ENCODE data around the gene ACTN1.

The ACTN1 gene

DNA sequence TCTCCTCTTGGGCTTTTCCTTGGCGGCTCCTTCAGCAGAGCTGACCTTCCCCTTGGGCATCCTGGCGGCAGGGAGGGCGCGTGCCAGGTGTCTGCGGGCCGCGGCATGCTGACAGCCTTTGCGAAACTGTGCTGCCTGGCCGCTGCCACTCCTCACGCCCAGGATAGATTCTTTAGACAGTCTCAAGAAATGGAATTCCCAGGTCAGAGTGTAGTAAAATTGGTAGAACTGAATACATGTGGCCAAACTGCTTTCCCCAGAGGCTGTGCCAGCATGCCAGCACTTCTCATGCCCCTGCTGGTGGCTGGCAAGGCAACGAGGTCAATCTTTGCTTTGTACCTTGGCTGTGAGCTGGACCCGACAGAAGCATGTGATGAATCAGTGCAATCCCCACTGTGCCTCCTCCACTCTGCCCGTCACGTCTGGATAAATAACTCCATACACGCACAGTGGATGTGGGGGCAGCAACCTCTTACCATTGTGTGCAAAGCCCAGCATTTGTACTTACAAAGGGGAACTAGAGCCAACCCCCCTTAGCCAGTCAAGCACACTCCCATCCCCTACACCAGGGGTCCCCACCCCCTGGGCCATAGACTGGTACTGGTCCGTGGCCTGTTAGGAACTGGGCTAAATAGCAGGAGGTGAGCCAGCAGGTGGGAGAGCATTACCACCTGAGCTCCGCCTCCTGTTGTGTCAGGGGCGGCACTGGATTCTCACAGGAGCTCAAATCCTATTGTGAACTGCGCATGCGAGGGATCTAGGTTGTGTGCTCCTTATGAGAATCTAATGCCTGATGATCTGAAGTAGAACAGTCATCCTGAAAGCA is 90.9 kb downstream of the ACTN1 start:
- H4K20me1 ChIP-seq: no peaks in the 10 kb centered on the region
- no peaks in the 10 kb centered on the region for H3K4me1 ChIP-seq
- no peaks in the 10 kb centered on the region for H3K9me3 ChIP-seq
- no peak overlapping the region for H3K27ac ChIP-seq
- H3K27me3 ChIP-seq: no peaks in the 10 kb centered on the region
- TF ChIP-seq Cebpa-rat (IDR thresholded peaks at IDR 0.05): no peak
- no peak overlapping the region for H3K4me2 ChIP-seq
- no peak overlapping the region for H3K4me3 ChIP-seq
- peaks cover 93% of the 10 kb centered on the region for H3K36me3 ChIP-seq
- H3K9ac ChIP-seq: no peak overlapping the region

- no peak overlapping the region for H3K27ac ChIP-seq
- no peak overlapping the region for H3K4me2 ChIP-seq
- TF ChIP-seq Cebpa-rat (IDR thresholded peaks at IDR 0.05): no peak
- no peaks in the 10 kb centered on the region for H4K20me1 ChIP-seq
- H3K27me3 ChIP-seq: no peaks in the 10 kb centered on the region
- no peaks in the 10 kb centered on the region for H3K9me3 ChIP-seq
- no peak overlapping the region for H3K9ac ChIP-seq
- no peaks in the 10 kb centered on the region for H3K4me1 ChIP-seq
- H3K4me3 ChIP-seq: no peak overlapping the region
- peaks cover 96% of the 10 kb centered on the region for H3K36me3 ChIP-seq
Measured at GRCh38 chr14:68886109-68886434, 93.0 kb downstream of the ACTN1 start.

DNA sequence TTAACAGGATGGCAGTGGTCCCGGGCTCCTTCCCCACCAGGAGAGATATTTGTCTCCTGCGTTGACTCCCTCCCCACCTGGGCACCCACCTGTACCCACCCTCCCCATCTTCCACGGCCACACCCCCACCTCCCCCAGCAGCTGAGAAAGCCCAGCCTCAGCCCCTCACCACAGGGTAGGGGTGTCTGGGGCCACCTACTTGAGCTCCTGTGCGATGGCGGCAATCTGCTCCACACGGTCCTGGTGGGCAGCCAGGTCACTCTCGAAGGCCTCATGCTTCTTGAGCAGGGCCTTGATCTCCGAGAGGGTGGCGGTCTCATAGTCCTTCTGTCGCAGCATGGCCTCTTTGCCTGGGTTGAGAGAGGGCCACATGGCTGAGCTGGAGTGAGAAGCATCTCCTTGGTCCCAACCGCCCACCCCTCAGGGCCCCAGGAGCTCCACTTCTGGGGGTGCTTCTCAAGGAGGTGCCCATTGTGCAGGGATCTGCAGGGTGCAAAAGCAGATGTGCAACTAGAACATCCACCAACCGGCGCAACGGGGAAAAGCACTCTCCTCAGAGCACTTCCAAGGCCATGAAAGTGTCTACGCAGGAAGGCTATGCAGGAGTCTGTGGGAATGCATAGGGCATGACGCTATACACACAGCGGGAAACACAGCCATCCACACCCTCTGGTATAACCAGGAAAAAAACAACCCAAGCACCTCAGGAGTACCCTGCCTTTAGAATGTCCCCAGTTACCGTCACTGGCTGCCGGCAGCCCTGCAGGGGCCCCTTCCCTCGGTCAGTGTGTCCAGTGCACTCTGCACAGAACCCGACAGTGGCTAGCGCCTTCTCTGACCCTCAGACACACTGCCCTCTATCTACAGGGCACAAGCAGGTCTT is 93.6 kb downstream of the ACTN1 start:
- H3K4me3 ChIP-seq: no peak overlapping the region
- no peak overlapping the region for H3K27ac ChIP-seq
- no peak overlapping the region for H3K9ac ChIP-seq
- H3K36me3 ChIP-seq: peaks cover 96% of the 10 kb centered on the region
- no peaks in the 10 kb centered on the region for H4K20me1 ChIP-seq
- H3K9me3 ChIP-seq: no peaks in the 10 kb centered on the region
- no peak for TF ChIP-seq Cebpa-rat (IDR thresholded peaks at IDR 0.05)
- H3K27me3 ChIP-seq: no peaks in the 10 kb centered on the region
- H3K4me1 ChIP-seq: no peaks in the 10 kb centered on the region
- no peak overlapping the region for H3K4me2 ChIP-seq

DNA sequence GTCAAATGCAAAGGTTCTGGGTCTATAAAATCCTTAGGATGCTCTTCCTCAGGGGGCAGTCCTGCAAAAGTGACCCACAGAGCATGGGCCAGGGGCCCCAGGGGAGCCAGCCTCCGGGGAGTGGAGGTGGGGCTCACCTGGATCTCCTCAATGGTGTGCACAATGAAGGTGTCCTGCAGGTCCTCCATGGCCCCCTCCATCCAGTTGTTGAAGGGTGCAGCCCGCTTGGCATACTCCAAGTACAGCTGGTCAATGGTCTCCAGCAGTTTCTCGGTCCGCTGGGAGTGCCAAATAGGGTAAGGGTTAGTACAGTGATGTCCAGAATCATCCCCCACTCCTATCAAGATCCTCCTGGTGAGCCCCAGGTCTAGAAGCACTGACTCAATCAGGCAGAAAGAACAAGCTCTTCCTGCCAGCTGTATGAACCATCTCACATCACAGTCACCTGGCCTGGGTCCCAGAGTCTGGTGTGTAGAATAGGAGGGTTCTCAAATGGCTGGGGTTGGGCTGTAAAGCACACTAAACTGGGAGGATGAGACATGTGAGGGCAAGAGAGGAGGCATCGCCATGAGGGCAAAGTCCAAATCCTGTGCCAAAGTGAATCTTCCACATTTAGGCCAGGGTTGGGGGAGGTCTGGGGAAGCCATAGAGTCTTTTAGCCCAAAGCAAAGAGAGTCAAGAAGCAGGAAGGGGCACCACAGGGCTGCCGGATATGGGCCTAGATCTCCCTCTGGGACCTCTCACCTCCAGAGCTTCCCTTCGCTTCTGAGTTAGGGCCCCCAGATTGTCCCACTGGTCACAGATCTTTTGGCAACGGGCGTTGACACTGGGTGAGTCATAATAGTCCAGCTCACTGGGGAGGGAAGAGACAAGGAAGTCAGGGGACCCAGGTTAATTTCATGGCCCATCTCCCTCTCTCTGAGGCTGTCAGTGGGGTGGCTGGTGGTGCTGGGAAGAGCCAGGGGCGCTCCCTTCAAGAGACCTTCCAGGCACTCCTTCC is 94.8 kb downstream of the ACTN1 start:
- Histone ChIP-seq H3K27ac (no peak overlapping the region), H4K20me1 (no peaks in the 10 kb centered on the region), H3K36me3 (peaks cover 96% of the 10 kb centered on the region)

GRCh38 chr14:68882235-68882634 is 96.9 kb downstream of the ACTN1 start:
- no peaks in the 10 kb centered on the region for H3K27me3 ChIP-seq
- H3K9ac ChIP-seq: no peak overlapping the region
- no peaks in the 10 kb centered on the region for H3K9me3 ChIP-seq
- no peak for TF ChIP-seq Cebpa-rat (IDR thresholded peaks at IDR 0.05)
- H4K20me1 ChIP-seq: no peaks in the 10 kb centered on the region
- H3K27ac ChIP-seq: no peak overlapping the region
- H3K36me3 ChIP-seq: peaks cover 98% of the 10 kb centered on the region
- no peak overlapping the region for H3K4me2 ChIP-seq
- H3K4me1 ChIP-seq: no peaks in the 10 kb centered on the region
- no peak overlapping the region for H3K4me3 ChIP-seq

More for the DNA sequence above, 94.8 kb downstream of the ACTN1 start:
- no peaks in the 10 kb centered on the region for H3K4me1 ChIP-seq
- no peak overlapping the region for H3K4me3 ChIP-seq
- H3K4me2 ChIP-seq: no peak overlapping the region
- no peaks in the 10 kb centered on the region for H3K27me3 ChIP-seq
- no peak for TF ChIP-seq Cebpa-rat (IDR thresholded peaks at IDR 0.05)
- no peaks in the 10 kb centered on the region for H3K9me3 ChIP-seq
- no peak overlapping the region for H3K9ac ChIP-seq

DNA sequence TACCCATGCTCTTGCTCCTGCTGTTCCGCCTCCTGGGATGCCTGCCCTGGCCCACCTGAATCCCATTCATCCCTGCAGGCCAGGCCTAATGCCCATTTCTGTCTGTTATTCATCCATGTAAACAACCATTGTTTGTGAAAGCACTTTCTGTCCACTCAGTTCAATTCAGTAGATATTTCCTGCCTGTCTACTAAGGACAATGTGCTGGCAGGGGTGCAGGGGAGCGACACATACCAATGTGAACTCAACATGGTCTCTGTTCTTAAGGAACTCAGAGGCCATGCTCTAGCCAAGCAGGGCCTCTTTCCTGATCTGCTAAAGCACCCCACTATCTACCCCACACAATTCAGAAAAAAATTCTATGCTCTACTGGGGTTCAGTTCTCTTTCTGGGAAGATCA is 97.7 kb downstream of the ACTN1 start:
- no peaks in the 10 kb centered on the region for H3K27me3 ChIP-seq
- H3K4me2 ChIP-seq: no peak overlapping the region
- peaks cover 99% of the 10 kb centered on the region for H3K36me3 ChIP-seq
- H3K27ac ChIP-seq: no peak overlapping the region
- H3K4me3 ChIP-seq: no peak overlapping the region
- no peaks in the 10 kb centered on the region for H4K20me1 ChIP-seq
- H3K9me3 ChIP-seq: no peaks in the 10 kb centered on the region
- TF ChIP-seq Cebpa-rat (IDR thresholded peaks at IDR 0.05): no peak
- H3K9ac ChIP-seq: no peak overlapping the region
- no peaks in the 10 kb centered on the region for H3K4me1 ChIP-seq

GRCh38 chr14:68880581-68881105 is 98.5 kb downstream of the ACTN1 start:
- no peak overlapping the region for H3K27ac ChIP-seq
- H3K27me3 ChIP-seq: no peaks in the 10 kb centered on the region
- no peak overlapping the region for H3K4me2 ChIP-seq
- no peak for TF ChIP-seq Cebpa-rat (IDR thresholded peaks at IDR 0.05)
- H3K9me3 ChIP-seq: no peaks in the 10 kb centered on the region
- no peak overlapping the region for H3K9ac ChIP-seq
- no peaks in the 10 kb centered on the region for H3K4me1 ChIP-seq
- peaks cover 99% of the 10 kb centered on the region for H3K36me3 ChIP-seq
- H4K20me1 ChIP-seq: no peaks in the 10 kb centered on the region
- no peak overlapping the region for H3K4me3 ChIP-seq

- TF ChIP-seq Cebpa-rat (IDR thresholded peaks at IDR 0.05): no peak
- peaks cover 99% of the 10 kb centered on the region for H3K36me3 ChIP-seq
Measured at GRCh38 chr14:68879841-68880575, 99.1 kb downstream of the ACTN1 start.

More at GRCh38 chr14:68879841-68880575, 99.1 kb downstream of the ACTN1 start:
- Histone ChIP-seq H3K27ac (no peak overlapping the region), H3K9ac (no peak overlapping the region), H3K9me3 (no peaks in the 10 kb centered on the region), H3K4me2 (no peak overlapping the region), H3K4me1 (no peaks in the 10 kb centered on the region), H4K20me1 (no peaks in the 10 kb centered on the region), H3K27me3 (no peaks in the 10 kb centered on the region), H3K4me3 (no peak overlapping the region)
